Upper lobe of right lung (tissue), 1 donor: ENCODE data around the gene NAP1L1. TPM values are rescaled to one million over a fixed set of nuclear protein-coding genes. Genes with fewer than 3 reads are reported as not detected.

Experiments
- ATAC-seq: fragments of 200-7000 bp; cut with Tn5 transposase; one replicate; pipeline ENCODE4 v1.9.1; 2020; ENCODE audit warnings: mild to moderate bottlenecking, moderate library complexity
- DNase-seq: peaks from one replicate; pipeline ENCODE4 v3.0.0-alpha.2; 2020
- H3K27ac ChIP-seq: fragments of 200-600 bp; one replicate; pipeline ENCODE4 v1.8.0; 2022
- H3K27me3 ChIP-seq: fragments of 200-600 bp; one replicate; pipeline ENCODE4 v1.8.0; 2022; ENCODE audit warnings: mild to moderate bottlenecking
- H3K36me3 ChIP-seq: fragments of 200-600 bp; one replicate; pipeline ENCODE4 v1.8.0; 2022
- H3K4me1 ChIP-seq: fragments of 200-600 bp; one replicate; pipeline ENCODE4 v1.8.0; 2022
- H3K4me3 ChIP-seq: fragments of 200-600 bp; one replicate; pipeline ENCODE4 v1.8.0; 2022; ENCODE audit warnings: mild to moderate bottlenecking
- H3K9me3 ChIP-seq: fragments of 200-600 bp; one replicate; pipeline ENCODE4 v1.8.0; 2022
- CTCF ChIP-seq: fragments of 200-600 bp; IDR thresholded peaks from one replicate; pipeline ENCODE4 v1.8.0; 2022; ENCODE audit warnings: antibody characterized with exemption
- intact Hi-C: fragments of 100-400 bp; cut with DNase I; formaldehyde crosslinking; loops from one replicate; pipeline ENCODE4 v1.11.0; 2022
- total RNA-seq: library from RNA; stranded (reverse); fragmentation: NEBNext Ultra II Directional; extraction: Animal tissue kit (Norgen Biotek cat#: 25700); gene quantifications from one replicate; pipeline ENCODE4 v1.2.1, GENCODE V29; 2021
- donor health status: DM: no; HTN: yes; CAD: no; lungs with severe emphysema.

NAP1L1 gene
- total RNA-seq, 1 donor from 2014 or later: 500 TPM

GRCh38 chr12:76022506-76022905 lies 62.0 kb downstream of the NAP1L1 start:
- Histone ChIP-seq H3K36me3 (no peaks in the 10 kb centered on the region), H3K27me3 (no peaks in the 10 kb centered on the region), H3K27ac (no peak overlapping the region), H3K9me3 (no peaks in the 10 kb centered on the region), H3K4me1 (peaks cover 35% of the 10 kb centered on the region), H3K4me3 (no peak overlapping the region)
- DNase-seq: no peak
- intact Hi-C loops: loop anchor here (10.0 kb wide), 1 partner anchor 198 kb away; no protein-coding TSS in a partner anchor
- no peak for TF ChIP-seq CTCF
- no peak for ATAC-seq

GRCh38 chr12:76020731-76021672 lies 63.5 kb downstream of the NAP1L1 start:
- Histone ChIP-seq H3K27ac (peak overlapping the region; percentile 48), H3K9me3 (no peaks in the 10 kb centered on the region)
- intact Hi-C loops: loop anchor here (10.0 kb wide), 1 partner anchor 196 kb away; no protein-coding TSS in a partner anchor

GRCh38 chr12:76020281-76020680 lies 64.2 kb downstream of the NAP1L1 start:
- ATAC-seq: peak; percentile 68
- DNase-seq: no peak
- intact Hi-C loops: loop anchor here (10.0 kb wide), 1 partner anchor 195 kb away; no protein-coding TSS in a partner anchor

More at GRCh38 chr12:76020731-76021672, 63.5 kb downstream of the NAP1L1 start:
- ATAC-seq: peak; percentile 58
- H3K4me3 ChIP-seq: no peak overlapping the region
- H3K4me1 ChIP-seq: peaks cover 36% of the 10 kb centered on the region
- H3K36me3 ChIP-seq: no peaks in the 10 kb centered on the region
- TF ChIP-seq CTCF: no peak
- DNase-seq: no peak
- no peaks in the 10 kb centered on the region for H3K27me3 ChIP-seq

GRCh38 chr12:76018672-76019071 lies 65.8 kb downstream of the NAP1L1 start:
- ATAC-seq: peak; percentile 59

More at GRCh38 chr12:76020281-76020680, 64.2 kb downstream of the NAP1L1 start:
- Histone ChIP-seq H3K27ac (peak overlapping the region; percentile 48), H3K27me3 (no peaks in the 10 kb centered on the region), H3K36me3 (no peaks in the 10 kb centered on the region), H3K4me1 (peaks cover 36% of the 10 kb centered on the region), H3K4me3 (no peak overlapping the region), H3K9me3 (no peaks in the 10 kb centered on the region)
- no peak for TF ChIP-seq CTCF

GRCh38 chr12:76018111-76018510 lies 66.4 kb downstream of the NAP1L1 start:
- Histone ChIP-seq H3K36me3 (no peaks in the 10 kb centered on the region), H3K4me3 (no peak overlapping the region), H3K9me3 (no peaks in the 10 kb centered on the region), H3K27ac (peak overlapping the region; percentile 45), H3K4me1 (peaks cover 36% of the 10 kb centered on the region), H3K27me3 (no peaks in the 10 kb centered on the region)
- no peak for DNase-seq
- ATAC-seq: peak; percentile 88
- no peak for TF ChIP-seq CTCF
- intact Hi-C loops: no loop called here

More at GRCh38 chr12:76018672-76019071, 65.8 kb downstream of the NAP1L1 start:
- Histone ChIP-seq H3K4me3 (no peak overlapping the region), H3K27ac (peak overlapping the region; percentile 45), H3K4me1 (peaks cover 36% of the 10 kb centered on the region), H3K27me3 (no peaks in the 10 kb centered on the region), H3K9me3 (no peaks in the 10 kb centered on the region), H3K36me3 (no peaks in the 10 kb centered on the region)
- intact Hi-C loops: no loop called here
- TF ChIP-seq CTCF: no peak
- no peak for DNase-seq
